ENCODE measurements around the gene PRKCA.

The PRKCA gene

GRCh38 chr17:66309793-66310192, 7.4 kb downstream of the PRKCA start (continued):
- TF ChIP-seq ZC3H10 (CRISPR knock-in tag; IDR thresholded peaks at IDR 0.05) (no peak), POU6F1 (CRISPR knock-in tag; IDR thresholded peaks at IDR 0.05; ENCODE audit: borderline replicate concordance, low read depth) (no peak), ESRRG (CRISPR knock-in tag; IDR thresholded peaks at IDR 0.05) (no peak), ZNF70 (CRISPR knock-in tag; IDR thresholded peaks at IDR 0.05) (no peak)

- ATAC-seq = no peak
- TF ChIP-seq TOX (CRISPR knock-in tag; IDR thresholded peaks at IDR 0.05; ENCODE audit: borderline replicate concordance) = no peak
- no peak for TF ChIP-seq POU6F1 (CRISPR knock-in tag; IDR thresholded peaks at IDR 0.05; ENCODE audit: borderline replicate concordance, low read depth)
- no peak for TF ChIP-seq CREB5 (CRISPR knock-in tag; IDR thresholded peaks at IDR 0.05; ENCODE audit: low read depth)
- TF ChIP-seq SNAI2 (CRISPR knock-in tag; IDR thresholded peaks at IDR 0.05) = no peak
- no peak for TF ChIP-seq ZNF70 (CRISPR knock-in tag; IDR thresholded peaks at IDR 0.05)
- TF ChIP-seq ZC3H10 (CRISPR knock-in tag; IDR thresholded peaks at IDR 0.05) = no peak
- TF ChIP-seq RARB (CRISPR knock-in tag; IDR thresholded peaks at IDR 0.05) = no peak
Measured at GRCh38 chr17:66310528-66311148, 8.2 kb downstream of the PRKCA start.

GRCh38 chr17:66312912-66313311, 10.5 kb downstream of the PRKCA start:
- ATAC-seq = no peak
- TF ChIP-seq OSR1 (CRISPR knock-in tag; IDR thresholded peaks at IDR 0.05) (no peak), PPARA (CRISPR knock-in tag; IDR thresholded peaks at IDR 0.05; ENCODE audit: borderline replicate concordance) (no peak), ZNF70 (CRISPR knock-in tag; IDR thresholded peaks at IDR 0.05) (no peak), ZFP3 (CRISPR knock-in tag; IDR thresholded peaks at IDR 0.05) (no peak), ARNTL (CRISPR knock-in tag; IDR thresholded peaks at IDR 0.05; ENCODE audit: borderline replicate concordance, low read depth) (no peak)

- no peak for TF ChIP-seq ZFP30 (CRISPR knock-in tag; IDR thresholded peaks at IDR 0.05)
- TF ChIP-seq PATZ1 (CRISPR knock-in tag; IDR thresholded peaks at IDR 0.05; ENCODE audit: borderline replicate concordance) = no peak
- TF ChIP-seq SNAI2 (CRISPR knock-in tag; IDR thresholded peaks at IDR 0.05) = no peak
- no peak for TF ChIP-seq RARB (CRISPR knock-in tag; IDR thresholded peaks at IDR 0.05)
- no peak for TF ChIP-seq CREB5 (CRISPR knock-in tag; IDR thresholded peaks at IDR 0.05; ENCODE audit: low read depth)
- TF ChIP-seq TOX (CRISPR knock-in tag; IDR thresholded peaks at IDR 0.05; ENCODE audit: borderline replicate concordance) = no peak
- no peak for TF ChIP-seq ESRRG (CRISPR knock-in tag; IDR thresholded peaks at IDR 0.05)
- no peak for TF ChIP-seq PPARA (CRISPR knock-in tag; IDR thresholded peaks at IDR 0.05; ENCODE audit: borderline replicate concordance)
- no peak for TF ChIP-seq ISL1 (CRISPR knock-in tag; IDR thresholded peaks at IDR 0.05)
- TF ChIP-seq ZNF565 (CRISPR knock-in tag; conservative IDR thresholded peaks at IDR 0.05; ENCODE audit: low read depth) = no peak
- TF ChIP-seq ZNF70 (CRISPR knock-in tag; IDR thresholded peaks at IDR 0.05) = no peak
- no peak for TF ChIP-seq BACH2 (CRISPR knock-in tag; IDR thresholded peaks at IDR 0.05; ENCODE audit: borderline replicate concordance)
- TF ChIP-seq OSR1 (CRISPR knock-in tag; IDR thresholded peaks at IDR 0.05) = no peak
- no peak for TF ChIP-seq ARNTL (CRISPR knock-in tag; IDR thresholded peaks at IDR 0.05; ENCODE audit: borderline replicate concordance, low read depth)
- TF ChIP-seq GLIS3 (CRISPR knock-in tag; IDR thresholded peaks at IDR 0.05) = no peak
- TF ChIP-seq CSDC2 (CRISPR knock-in tag; IDR thresholded peaks at IDR 0.05) = no peak
- TF ChIP-seq TSHZ2 (CRISPR knock-in tag; IDR thresholded peaks at IDR 0.05) = no peak
- no peak for TF ChIP-seq CSRNP3 (CRISPR knock-in tag; IDR thresholded peaks at IDR 0.05)
- no peak for TF ChIP-seq TCF4 (CRISPR knock-in tag; IDR thresholded peaks at IDR 0.05; ENCODE audit: borderline replicate concordance)
- 0 out of 3 replicates have a peak, but pooled peaks have one; percentile 8 for ATAC-seq
Measured at GRCh38 chr17:66313325-66313724, 10.9 kb downstream of the PRKCA start.
